GM12873 (cell line): Measurements from ENCODE around the gene CACNG4.

Experiments used
- TF ChIP-seq, protein P1 (sequence below): IDR thresholded peaks from 2 replicates; pipeline ENCODE4 v1.5.1; 2012; ENCODE audit warnings: low read depth, mild to moderate bottlenecking, moderate library complexity, low read length, control low read depth; ENCODE audit not compliant: insufficient read depth; ENCODE audit errors: missing control alignments

Gene CACNG4

DNA sequence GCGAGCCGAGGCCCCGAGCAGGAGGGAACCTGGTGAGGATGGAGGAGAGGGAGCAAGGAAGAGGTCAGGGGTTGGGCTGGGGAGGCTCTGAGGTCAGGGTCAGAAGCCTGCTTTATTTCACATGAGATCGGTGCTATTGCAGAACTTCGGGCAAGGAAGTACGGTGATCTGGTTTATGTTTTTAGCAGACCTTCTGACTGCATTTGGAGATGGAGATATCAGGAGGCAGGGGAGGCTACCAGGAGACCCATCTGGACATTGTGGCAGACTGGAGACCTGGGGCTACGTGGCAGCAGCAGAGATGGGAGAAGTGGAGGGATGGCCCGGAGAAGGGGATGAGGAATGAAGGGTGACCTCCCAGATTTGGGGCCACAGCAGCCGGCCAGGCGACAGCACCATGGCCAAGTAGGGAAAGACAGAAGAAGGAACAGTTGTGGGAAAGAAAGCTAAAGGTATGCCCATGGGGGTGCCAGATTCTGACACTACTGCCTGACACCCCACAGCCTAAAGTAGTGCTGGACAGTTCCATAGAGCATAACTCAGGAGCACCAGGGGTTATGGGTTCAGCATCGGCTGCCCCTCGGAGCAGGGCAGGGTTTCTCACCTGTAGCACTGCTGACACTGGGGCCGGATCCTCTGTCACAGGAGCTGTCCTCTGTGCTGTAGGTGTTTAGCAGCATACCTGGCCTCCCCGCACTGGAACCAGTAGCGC is 7.4 kb downstream of the CACNG4 start:
- TF ChIP-seq, protein P1, sequence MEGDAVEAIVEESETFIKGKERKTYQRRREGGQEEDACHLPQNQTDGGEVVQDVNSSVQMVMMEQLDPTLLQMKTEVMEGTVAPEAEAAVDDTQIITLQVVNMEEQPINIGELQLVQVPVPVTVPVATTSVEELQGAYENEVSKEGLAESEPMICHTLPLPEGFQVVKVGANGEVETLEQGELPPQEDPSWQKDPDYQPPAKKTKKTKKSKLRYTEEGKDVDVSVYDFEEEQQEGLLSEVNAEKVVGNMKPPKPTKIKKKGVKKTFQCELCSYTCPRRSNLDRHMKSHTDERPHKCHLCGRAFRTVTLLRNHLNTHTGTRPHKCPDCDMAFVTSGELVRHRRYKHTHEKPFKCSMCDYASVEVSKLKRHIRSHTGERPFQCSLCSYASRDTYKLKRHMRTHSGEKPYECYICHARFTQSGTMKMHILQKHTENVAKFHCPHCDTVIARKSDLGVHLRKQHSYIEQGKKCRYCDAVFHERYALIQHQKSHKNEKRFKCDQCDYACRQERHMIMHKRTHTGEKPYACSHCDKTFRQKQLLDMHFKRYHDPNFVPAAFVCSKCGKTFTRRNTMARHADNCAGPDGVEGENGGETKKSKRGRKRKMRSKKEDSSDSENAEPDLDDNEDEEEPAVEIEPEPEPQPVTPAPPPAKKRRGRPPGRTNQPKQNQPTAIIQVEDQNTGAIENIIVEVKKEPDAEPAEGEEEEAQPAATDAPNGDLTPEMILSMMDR = no peak

DNA sequence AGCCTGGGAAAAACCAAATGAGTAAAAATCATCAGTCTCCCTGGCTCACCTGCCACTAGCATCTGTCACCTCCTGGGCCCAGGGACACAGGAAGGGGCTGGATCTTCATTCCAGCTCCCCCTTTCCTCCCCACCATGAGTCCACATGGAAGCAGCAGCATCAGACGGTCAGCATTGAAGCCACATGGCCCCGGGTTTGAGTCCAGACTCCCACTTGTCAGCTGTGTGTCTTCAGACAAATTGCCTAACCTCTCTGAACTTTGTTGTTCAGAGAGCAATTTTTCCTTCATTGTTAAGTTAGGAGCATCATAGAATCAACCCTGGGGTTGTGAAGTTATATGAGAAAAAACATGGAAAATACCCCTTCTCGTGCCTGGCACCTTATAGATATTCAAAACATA is 10.7 kb downstream of the CACNG4 start:
- TF ChIP-seq, protein P1 = no peak

DNA sequence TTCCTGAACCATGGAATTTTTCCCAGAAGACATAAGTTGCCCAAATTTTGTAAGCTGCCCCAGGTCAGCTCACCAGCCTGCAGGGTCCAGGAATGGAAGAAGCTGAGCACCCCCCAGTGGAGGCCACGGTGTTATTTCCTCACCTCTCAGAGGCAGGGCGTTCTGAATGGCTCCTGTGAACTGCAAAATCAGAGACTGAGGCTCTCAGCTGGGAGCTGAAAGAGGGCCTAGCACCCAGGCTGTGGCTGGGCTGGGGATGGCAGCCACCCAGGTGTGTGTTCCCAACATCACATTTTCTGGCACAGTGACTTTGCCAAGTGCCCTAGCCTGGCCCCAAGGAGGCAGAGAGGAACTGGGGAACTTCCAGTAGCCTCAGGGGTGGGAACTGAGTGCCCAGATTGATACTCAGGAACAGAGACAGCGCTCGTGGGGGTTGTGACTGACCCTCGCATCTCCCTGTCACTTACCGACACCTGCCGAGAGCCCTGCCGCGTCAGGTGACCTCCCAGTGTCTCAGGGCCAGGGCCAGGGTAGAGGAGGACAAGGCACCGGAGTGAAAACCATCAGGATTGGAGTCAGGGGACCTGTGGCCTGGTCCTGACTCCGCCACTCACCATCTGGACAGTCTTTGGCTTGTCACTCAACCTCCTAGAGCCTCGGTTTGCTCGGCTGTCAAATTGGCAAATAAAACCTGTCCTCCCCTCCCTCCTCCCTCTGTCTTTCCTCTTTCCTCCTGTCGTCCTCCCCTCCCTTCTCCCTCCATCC is 11.3 kb downstream of the CACNG4 start:
- TF ChIP-seq, protein P1 = no peak

DNA sequence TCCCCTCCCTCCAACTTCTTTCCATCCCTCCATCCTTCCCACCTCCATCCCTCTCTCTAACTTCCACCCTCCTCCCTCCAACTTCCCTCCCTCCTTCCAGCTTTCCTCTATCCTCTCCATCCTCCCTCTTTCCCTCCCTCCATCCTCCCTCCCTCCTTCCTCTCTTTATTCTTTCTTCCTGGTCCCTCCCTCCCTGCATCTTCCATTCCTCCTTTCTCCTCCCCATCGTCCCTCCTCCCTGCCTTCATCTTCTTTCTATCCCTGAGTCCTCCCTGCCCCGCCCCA is 11.8 kb downstream of the CACNG4 start:
- TF ChIP-seq, protein P1 = no peak

DNA sequence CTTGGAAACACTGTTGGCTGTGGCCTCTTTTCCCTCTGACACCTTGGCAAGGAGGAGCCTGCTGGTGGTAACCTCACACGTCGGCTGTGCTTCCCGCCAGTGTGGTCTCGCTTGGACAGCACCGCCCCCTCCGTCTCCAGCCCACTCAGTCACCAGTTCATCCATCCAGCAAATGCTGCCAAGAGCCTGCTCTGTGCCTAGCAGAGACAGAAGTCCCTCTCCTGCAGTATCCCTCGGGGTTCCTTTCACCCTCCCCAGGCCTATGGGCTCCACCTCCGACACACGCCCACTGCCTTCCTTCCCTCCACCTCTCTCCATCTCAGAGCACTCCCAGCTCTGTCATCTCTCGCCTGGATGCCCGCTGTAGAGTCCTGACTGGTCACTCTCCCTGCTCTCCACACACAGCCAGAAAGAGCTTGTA is 12.3 kb downstream of the CACNG4 start:
- TF ChIP-seq, protein P1 = no peak

DNA sequence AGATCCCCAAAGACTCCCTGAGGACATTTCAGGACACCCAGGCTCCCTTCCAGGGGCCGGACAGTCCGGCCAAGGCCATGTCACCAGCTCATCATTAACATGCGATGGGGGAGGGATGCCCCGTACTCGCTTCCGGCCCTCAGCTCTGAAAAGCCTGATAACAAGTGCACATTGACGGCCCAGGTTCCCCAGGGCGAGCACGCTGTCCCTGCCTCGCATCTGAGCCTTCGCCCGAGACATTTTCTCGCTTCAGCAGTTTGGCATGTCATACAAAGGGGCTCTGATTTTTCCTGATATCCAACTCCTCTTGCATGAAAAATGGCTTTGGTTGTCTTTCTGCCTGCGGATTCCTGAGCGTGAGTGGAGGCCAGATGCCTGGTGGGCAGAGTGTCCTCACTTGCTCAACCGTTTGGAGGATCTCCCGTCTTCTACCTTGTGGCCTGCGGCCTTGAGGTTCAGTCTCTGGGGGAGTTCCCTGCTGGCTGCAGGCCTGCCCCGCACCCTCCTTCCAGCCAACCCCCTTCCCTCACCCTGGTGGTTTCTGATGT is 14.1 kb downstream of the CACNG4 start:
- TF ChIP-seq, protein P1 = no peak

DNA sequence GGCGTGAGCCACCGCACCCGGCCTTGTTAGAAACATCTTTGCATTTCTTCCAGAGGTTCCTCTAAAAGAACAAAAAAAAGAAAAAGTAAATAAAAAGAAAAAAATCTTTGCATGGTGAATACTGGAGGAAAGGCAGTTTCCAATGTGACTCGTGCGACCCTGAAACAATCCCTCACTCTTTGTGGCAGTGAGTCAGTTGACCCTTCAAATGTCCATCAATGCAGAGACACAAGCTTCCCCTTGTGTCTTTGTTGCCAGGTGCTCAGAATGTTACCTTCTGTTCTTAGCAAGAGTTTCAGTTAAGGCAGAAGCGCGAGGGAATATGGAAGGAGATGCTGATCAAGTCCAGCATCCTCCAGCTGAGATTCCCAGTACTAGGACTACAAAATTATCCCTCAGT is 16.4 kb downstream of the CACNG4 start:
- TF ChIP-seq, protein P1 = no peak
